Uterus (tissue), 4 donors: ENCODE measurements around the gene PEDS1. TPM values are rescaled to one million over a fixed set of nuclear protein-coding genes. Genes with fewer than 3 reads are reported as not detected.
A peak's percentile ranks its signal among the peaks of the same experiment; 100 is the strongest.

Experiments
- DNase-seq, 2 donors: peaks; one replicate each; pipeline ENCODE4 v3.0.0-alpha.2; 2019 to 2020
- H3K27ac ChIP-seq, 2 donors: fragments of 200-600 bp; sonication (generic); 1 replicate in 1 of 2; 2 replicates in 1 of 2; pipeline ENCODE4 v1.5.1; 2016 to 2018
- H3K27me3 ChIP-seq, 2 donors: fragments of 200-600 bp; sonication (generic); one replicate each; pipeline ENCODE4 v1.5.1; 2018 to 2019; ENCODE audit warnings: control low read depth in 1 of 2
- H3K36me3 ChIP-seq, 2 donors: fragments of 200-600 bp; sonication (generic); one replicate each; pipeline ENCODE4 v1.5.1; 2019; ENCODE audit warnings: control low read depth in 1 of 2
- H3K4me1 ChIP-seq, 2 donors: fragments of 200-600 bp; sonication (generic); one replicate each; pipeline ENCODE4 v1.5.1; 2018 to 2019; ENCODE audit warnings: control low read depth in 1 of 2
- H3K4me3 ChIP-seq, 2 donors: fragments of 200-600 bp; sonication (generic); 1 replicate in 1 of 2; 2 replicates in 1 of 2; pipeline ENCODE4 v1.5.1; 2018 to 2019; ENCODE audit warnings: mild to moderate bottlenecking in 1 of 2
- H3K9me3 ChIP-seq, 2 donors: fragments of 200-600 bp; sonication (generic); one replicate each; pipeline ENCODE4 v1.5.1; 2019; ENCODE audit warnings: control low read depth in 1 of 2
- CTCF ChIP-seq, 4 experiments: fragments of 200-600 bp in 2 of 4; fragments of 450-650 bp in 2 of 4; sonication (generic) in 2 of 4; IDR thresholded peaks; one replicate each; pipeline ENCODE4 v1.5.1; 2016 to 2019; ENCODE audit warnings: antibody characterized with exemption in 4 of 4, mild to moderate bottlenecking in 2 of 4, moderate library complexity in 1 of 4
- POLR2A ChIP-seq, 2 donors: fragments of 450-650 bp; IDR thresholded peaks; one replicate each; pipeline ENCODE4 v1.6.1; 2016; ENCODE audit warnings: antibody characterized with exemption in 2 of 2, mild to moderate bottlenecking in 1 of 2, moderate library complexity in 1 of 2
- intact Hi-C: fragments of 100-400 bp; cut with DNase I; formaldehyde crosslinking; loops from one replicate; pipeline ENCODE4 v1.15.1; 2023; ENCODE audit warnings: low total_unique reads
- total RNA-seq, 4 donors: library from RNA; depleted of rRNA in 3 of 4; stranded (reverse); fragments of >200 nt in 3 of 4; gene quantifications; one replicate each; pipeline versions ENCODE4 v1.1.0 to v1.2.4, GENCODE V29; 2014 to 2023
- donor health status: DM: yes; HTN: yes; CAD: no.

Gene PEDS1
- total RNA-seq, 4 donors from 2014 or later = 1.5 to 19.8 (median 6.1) TPM

- Histone ChIP-seq H3K27me3 (no peaks in the 10 kb centered on the region), H3K9me3 (no peaks in the 10 kb centered on the region), H3K4me3 (peak overlapping the region; percentile 82 to 89), H3K27ac (peak overlapping the region; percentile 83 to 86), H3K4me1 (peaks cover 0 to 20% of the 10 kb centered on the region in 2 donors), H3K36me3 (no peaks in the 10 kb centered on the region)
- TF ChIP-seq POLR2A (IDR thresholded peaks at IDR 0.05) = no peak
- no peak for TF ChIP-seq CTCF (IDR thresholded peaks at IDR 0.05)
- intact Hi-C loops = no loop called here
- peak in 1 of 2 donors; percentile 46 for DNase-seq
Measured at GRCh38 chr20:50153153-50153499, 397 bp downstream of the PEDS1 start.

- TF ChIP-seq POLR2A (IDR thresholded peaks at IDR 0.05) (no peak), CTCF (IDR thresholded peaks at IDR 0.05) (no peak)
- Histone ChIP-seq H3K9me3 (no peaks in the 10 kb centered on the region), H3K27me3 (no peaks in the 10 kb centered on the region), H3K4me1 (peaks cover 0 to 20% of the 10 kb centered on the region in 2 donors), H3K27ac (peak overlapping the region; percentile 83 to 86), H3K4me3 (peak overlapping the region; percentile 82 to 89), H3K36me3 (no peaks in the 10 kb centered on the region)
- DNase-seq = no peak
- intact Hi-C loops = no loop called here
Measured at GRCh38 chr20:50152394-50153152, 950 bp downstream of the PEDS1 start.

- Histone ChIP-seq H3K4me1 (peaks cover 0 to 20% of the 10 kb centered on the region in 2 donors), H3K4me3 (no peak overlapping the region), H3K9me3 (no peaks in the 10 kb centered on the region), H3K36me3 (no peaks in the 10 kb centered on the region), H3K27ac (peak overlapping the region; percentile 1 to 83), H3K27me3 (no peaks in the 10 kb centered on the region)
- DNase-seq = no peak
- intact Hi-C loops = no loop called here
- TF ChIP-seq CTCF (IDR thresholded peaks at IDR 0.05) = no peak
- TF ChIP-seq POLR2A (IDR thresholded peaks at IDR 0.05) = no peak
Measured at GRCh38 chr20:50151034-50151743, 2.3 kb downstream of the PEDS1 start.

GRCh38 chr20:50149481-50150254 lies 3.9 kb downstream of the PEDS1 start:
- TF ChIP-seq CTCF (IDR thresholded peaks at IDR 0.05) = no peak
- TF ChIP-seq POLR2A (IDR thresholded peaks at IDR 0.05) = no peak
- H3K9me3 ChIP-seq = no peaks in the 10 kb centered on the region
- peak overlapping the region in 1 of 2 donors; percentile 2 for H3K27ac ChIP-seq
- H3K27me3 ChIP-seq = no peaks in the 10 kb centered on the region
- intact Hi-C loops = no loop called here
- no peak overlapping the region for H3K4me3 ChIP-seq
- peaks cover 0 to 20% of the 10 kb centered on the region in 2 donors for H3K4me1 ChIP-seq
- no peak for DNase-seq
- H3K36me3 ChIP-seq = no peaks in the 10 kb centered on the region
